Endothelial cell of umbilical vein (primary cell): ENCODE measurements around the gene SLC44A3. TPM values are rescaled to one million over a fixed set of nuclear protein-coding genes. Genes with fewer than 3 reads are reported as not detected.

Experiments
- BruUV-seq: library from RNA; stranded (reverse); fragments of 400-500 nt; replicated peaks from 2 replicates; lab custom pipeline; 2021; lab: Mats Ljungman, UMichigan
- CTCF ChIA-PET: fragments of 300-600, 350-600 bp; sonication (Branson Sonifier 250); formaldehyde crosslinking; loops from one replicate; lab custom pipeline; 2021; ENCODE audit warnings: antibody characterized with exemption, inconsistent platforms; lab: Charles Lee
- POLR2A ChIA-PET: fragments of 300-600, 350-600 bp; sonication (Branson Sonifier 250); formaldehyde crosslinking; loops from one replicate; lab custom pipeline; 2021; ENCODE audit warnings: antibody characterized with exemption, inconsistent platforms; lab: Charles Lee
- DNase-seq: peaks from one replicate; pipeline ENCODE4 v3.0.0-alpha.2; 2011; ENCODE audit warnings: low read depth, low spot score
- FAIRE-seq: peaks from 2 replicates; lab custom pipeline; 2011; peaks lifted over from hg19 to GRCh38; lab: Jason Lieb, UNC
- H2AFZ ChIP-seq: 2 replicates; pipeline ENCODE4 v1.6.0; 2012; ENCODE audit warnings: low read depth, low read length, control low read depth, inconsistent platforms
- H3K27ac ChIP-seq: 2 replicates; pipeline ENCODE4 v1.5.1; 2011; ENCODE audit warnings: low read depth, mild to moderate bottlenecking, control low read depth, low read length, moderate library complexity; ENCODE audit not compliant: insufficient read depth
- H3K27me3 ChIP-seq, 2 experiments: 2 replicates each; pipeline versions ENCODE4 v1.6.0 to v1.6.1; 2011; ENCODE audit warnings: low read length in 2 of 2, mixed read lengths in 1 of 2; ENCODE audit not compliant: control insufficient read depth in 2 of 2, insufficient read depth in 2 of 2
- H3K36me3 ChIP-seq, 2 experiments: 2 replicates in 1 of 2; 3 replicates in 1 of 2; pipeline ENCODE4 v1.5.1; 2011; ENCODE audit warnings: low read length in 2 of 2, mild to moderate bottlenecking in 1 of 2, moderate library complexity in 1 of 2; ENCODE audit not compliant: control insufficient read depth in 2 of 2, insufficient read depth in 2 of 2; ENCODE audit errors: extremely low read depth in 1 of 2
- H3K4me1 ChIP-seq: 3 replicates; pipeline ENCODE4 v1.5.1; 2011; ENCODE audit warnings: mild to moderate bottlenecking, low read length; ENCODE audit not compliant: control insufficient read depth, insufficient read depth; ENCODE audit errors: extremely low read depth
- H3K4me2 ChIP-seq: 2 replicates; pipeline ENCODE4 v1.6.1; 2011; ENCODE audit warnings: low read length, control low read depth, mixed read lengths; ENCODE audit not compliant: insufficient read depth
- H3K4me3 ChIP-seq, 3 experiments: fragments of 200-600 bp in 1 of 3; sonication (generic), shearing (Covaris generic) in 1 of 3; replicated peaks in 1 of 3; 2 replicates each; pipeline ENCODE4 v1.5.1; 2011 to 2016; ENCODE audit warnings: control low read depth in 3 of 3, low read length in 3 of 3, mild to moderate bottlenecking in 2 of 3, inconsistent platforms in 1 of 3, low read depth in 1 of 3, moderate library complexity in 1 of 3; ENCODE audit not compliant: insufficient read depth in 1 of 3
- H3K79me2 ChIP-seq: 2 replicates; pipeline ENCODE4 v1.6.0; 2012; ENCODE audit warnings: low read length, inconsistent platforms; ENCODE audit not compliant: control insufficient read depth, insufficient read depth
- H3K9ac ChIP-seq: replicated peaks from 2 replicates; pipeline ENCODE3; 2011; ENCODE audit warnings: low read length, control low read depth; ENCODE audit not compliant: insufficient read depth; ENCODE audit errors: extremely low read depth
- H3K9me1 ChIP-seq: replicated peaks from 3 replicates; pipeline ENCODE4 v1.6.0; 2011; ENCODE audit warnings: mild to moderate bottlenecking, low read length; ENCODE audit not compliant: control insufficient read depth, insufficient read depth; ENCODE audit errors: extremely low read depth
- H3K9me3 ChIP-seq: replicated peaks from 2 replicates; pipeline ENCODE4 v1.5.1; 2012; ENCODE audit warnings: low read length, inconsistent platforms; ENCODE audit not compliant: control insufficient read depth, insufficient read depth
- H4K20me1 ChIP-seq: replicated peaks from 2 replicates; pipeline ENCODE3; 2011; ENCODE audit warnings: mild to moderate bottlenecking, low read length; ENCODE audit not compliant: control insufficient read depth, insufficient read depth; ENCODE audit errors: extremely low read depth
- CTCF ChIP-seq, 2 donors: IDR thresholded peaks; 1 replicate in 1 of 2; 2 replicates in 1 of 2; pipeline ENCODE4 v1.5.1; 2011; ENCODE audit warnings: low read length in 2 of 2, mild to moderate bottlenecking in 2 of 2, moderate library complexity in 2 of 2, control low read depth in 1 of 2, inconsistent platforms in 1 of 2, low read depth in 1 of 2; ENCODE audit not compliant: insufficient read depth in 1 of 2; ENCODE audit errors: extremely low read depth in 1 of 2
- EZH2 ChIP-seq: IDR thresholded peaks from 2 replicates; pipeline ENCODE4 v1.6.1; 2012; ENCODE audit warnings: borderline replicate concordance, low read depth, mild to moderate bottlenecking, moderate library complexity, low read length, inconsistent platforms; ENCODE audit not compliant: severe bottlenecking
- FOS ChIP-seq: IDR thresholded peaks from 2 replicates; pipeline ENCODE4 v1.6.1; 2011; ENCODE audit warnings: mild to moderate bottlenecking, low read length, moderate library complexity, borderline replicate concordance; ENCODE audit not compliant: insufficient read depth
- GATA2 ChIP-seq: IDR thresholded peaks from 2 replicates; pipeline ENCODE4 v1.7.0; 2011; ENCODE audit warnings: low read depth, mild to moderate bottlenecking, moderate library complexity, mixed read lengths, low read length; ENCODE audit not compliant: insufficient read length, insufficient read depth
- JUN ChIP-seq: IDR thresholded peaks from 2 replicates; pipeline ENCODE4 v1.6.1; 2011; ENCODE audit warnings: borderline replicate concordance, low read depth; ENCODE audit not compliant: insufficient read length, insufficient read depth
- MAX ChIP-seq: IDR thresholded peaks from 2 replicates; pipeline ENCODE4 v1.6.1; 2011; ENCODE audit not compliant: insufficient read depth, insufficient read length
- MYC ChIP-seq: IDR thresholded peaks from one replicate; pipeline ENCODE4 v1.6.1; 2011; ENCODE audit warnings: mild to moderate bottlenecking, low read depth, low read length
- POLR2A ChIP-seq: IDR thresholded peaks from 2 replicates; pipeline ENCODE4 v1.6.1; 2012; ENCODE audit warnings: low read depth, mild to moderate bottlenecking, control low read depth, low read length
- POLR2AphosphoS5 ChIP-seq: IDR thresholded peaks from 2 replicates; pipeline ENCODE4 v1.6.1; 2012; ENCODE audit warnings: low read depth, mild to moderate bottlenecking, control low read depth, low read length, moderate library complexity; ENCODE audit not compliant: insufficient read depth
- dilution Hi-C: fragments of 300-500 bp; cut with MboI; formaldehyde crosslinking; loops from one replicate; pipeline ENCODE4 v1.15.0; 2019; ENCODE audit warnings: low sequenced_read_pairs; ENCODE audit not compliant: extremely low pct_ligation_motif_present
- intact Hi-C: fragments of 100-400 bp; cut with micrococcal nuclease; formaldehyde crosslinking; loops from one replicate; pipeline ENCODE4 v1.10.0; 2022
- polyA plus RNA-seq, 4 experiments: library from polyadenylated mRNA; depleted of rRNA in 3 of 4; stranded (reverse) in 3 of 4; unstranded in 1 of 4; fragments of >200 nt; gene quantifications; 2 replicates each; pipeline versions ENCODE4 v1.2.1 to v1.2.3, GENCODE V29; 2011 to 2012; ENCODE audit warnings: missing spikeins in 1 of 4
- total RNA-seq: library from RNA; stranded (reverse); gene quantifications from 2 replicates; pipeline ENCODE4 v1.2.3, GENCODE V29; 2021

The SLC44A3 gene
- total and polyA plus RNA-seq, 2 donors (not counting 3 experiments of a cell fraction or from before 2014, with no cell fraction given) = 0.29 to 0.42 TPM

- ChIA-PET CTCF (interaction anchor here (0.6 to 10.0 kb wide), 64 partner anchors 9 to 391 kb away, joined by 3 to 360 read pairs (median 7); partner anchors contain the start of genes ALG14, CNN3 and RWDD3), POLR2A (interaction anchor here (0.6 to 1.5 kb wide), 4 partner anchors 11 to 187 kb away, joined by 3 to 12 read pairs (median 5); partner anchors contain the start of gene CNN3)
- H4K20me1 ChIP-seq = no peaks in the 10 kb centered on the region
- peak overlapping the region; percentile 51 for H2AFZ ChIP-seq
- dilution Hi-C loops (no loop called here), intact Hi-C loops (loop anchor here (1.0 to 5.0 kb wide), 8 partner anchors 9 to 380 kb away; partner anchors contain the start of gene RWDD3)
- H3K9ac ChIP-seq = peak overlapping the region; percentile 40
- H3K4me2 ChIP-seq = peak overlapping the region; percentile 58
- peak; percentile 94 for FAIRE-seq
- TF ChIP-seq POLR2A (peak; percentile 48), GATA2 (peak; percentile 87), JUN (peak; percentile 89), EZH2 (no peak), POLR2AphosphoS5 (peak; percentile 81), MAX (peak; percentile 62), MYC (no peak), FOS (peak; percentile 95), CTCF (IDR thresholded peaks at IDR 0.05; ENCODE audit: extremely low read depth in 1 of 2, insufficient read depth in 1 of 2, low read depth in 1 of 2, low read length in 2 of 2) (peak; percentile 90 to 93)
- no peaks in the 10 kb centered on the region for H3K9me1 ChIP-seq
- DNase-seq = peak; percentile 94
- no peaks in the 10 kb centered on the region for H3K36me3 ChIP-seq
- H3K27ac ChIP-seq = peak overlapping the region; percentile 57
- peaks cover 0 to 1% of the 10 kb centered on the region in 2 experiments for H3K27me3 ChIP-seq
- peaks cover 16% of the 10 kb centered on the region for H3K4me1 ChIP-seq
- H3K9me3 ChIP-seq = no peaks in the 10 kb centered on the region
- peak overlapping the region in 2 of 3 experiments; percentile 20 to 27 for H3K4me3 ChIP-seq
- H3K79me2 ChIP-seq = no peaks in the 10 kb centered on the region
- BruUV-seq = no TSS peak
These were observed 34.5 kb downstream of the SLC44A3 start for GRCh38 chr1:94854458-94855306.
